ENCODE data around the gene IQUB. TPM values are rescaled to one million over a fixed set of nuclear protein-coding genes. Genes with fewer than 3 reads are reported as not detected.

Gene IQUB
- total and polyA plus RNA-seq, 2 experiments from 2014 or later = 0.97 to 2.2 TPM

DNA sequence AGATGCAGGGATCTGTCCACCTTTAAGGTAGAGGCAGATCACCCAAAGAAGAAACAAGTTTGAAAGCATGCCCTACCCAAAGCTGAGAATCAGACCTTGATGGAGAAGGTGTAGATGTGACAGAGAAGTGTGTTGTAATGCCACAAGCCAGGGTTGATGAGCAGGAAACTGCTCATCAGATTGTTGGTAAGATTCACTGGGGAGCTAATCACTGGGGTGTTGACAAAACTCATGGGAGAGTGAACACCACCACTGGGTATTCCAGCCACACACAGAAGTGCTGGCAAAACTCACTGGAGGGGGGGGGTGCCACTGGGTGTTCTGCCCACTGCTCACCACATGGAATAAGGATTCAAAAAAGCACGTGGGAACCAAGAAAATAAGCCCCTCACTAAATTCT is 95.2 kb downstream of the IQUB start:
- Histone ChIP-seq H2AFZ (no peak overlapping the region), H3K4me3 (no peak overlapping the region), H3K4me1 (ENCODE audit: insufficient read depth) (no peaks in the 10 kb centered on the region), H4K20me1 (ENCODE audit: insufficient read depth, poor library complexity, severe bottlenecking) (no peaks in the 10 kb centered on the region), H3K4me2 (no peak overlapping the region), H3K27ac (no peak overlapping the region), H3K27me3 (no peaks in the 10 kb centered on the region), H3K36me3 (replicated peaks; ENCODE audit: insufficient read depth, low read depth) (no peaks in the 10 kb centered on the region), H3K79me2 (no peaks in the 10 kb centered on the region), H3K9me3 (ENCODE audit: low read depth) (no peaks in the 10 kb centered on the region), H3K9me2 (replicated peaks; ENCODE audit: insufficient read depth) (no peaks in the 10 kb centered on the region)
- DNase-seq (ENCODE audit: low spot score) = no peak
- 58% methylated on average over 1 of the region's 1 CpG for WGBS (ENCODE audit: low lambda C conversion rate, missing lambda C conversion rate)
- TF ChIP-seq CTCF (IDR thresholded peaks at IDR 0.05; ENCODE audit: poor library complexity) (no peak), EZH2phosphoT487 (IDR thresholded peaks at IDR 0.05; ENCODE audit: low read depth, severe bottlenecking, unreplicated experiment) (no peak), EZH2 (IDR thresholded peaks at IDR 0.05; ENCODE audit: borderline replicate concordance) (no peak)

GRCh38 chr7:123437447-123437995 is 96.9 kb downstream of the IQUB start:
- H3K36me3 ChIP-seq (replicated peaks; ENCODE audit: insufficient read depth, low read depth) = no peaks in the 10 kb centered on the region
- H3K79me2 ChIP-seq = no peaks in the 10 kb centered on the region
- H3K9me3 ChIP-seq (ENCODE audit: low read depth) = no peaks in the 10 kb centered on the region
- no peaks in the 10 kb centered on the region for H3K4me1 ChIP-seq (ENCODE audit: insufficient read depth)
- no peak overlapping the region for H2AFZ ChIP-seq
- H3K27ac ChIP-seq = no peak overlapping the region
- H3K4me2 ChIP-seq = no peak overlapping the region
- H3K27me3 ChIP-seq = no peaks in the 10 kb centered on the region
- H4K20me1 ChIP-seq (ENCODE audit: insufficient read depth, poor library complexity, severe bottlenecking) = no peaks in the 10 kb centered on the region
- no peak for DNase-seq (ENCODE audit: low spot score)
- no peaks in the 10 kb centered on the region for H3K9me2 ChIP-seq (replicated peaks; ENCODE audit: insufficient read depth)
- no peak overlapping the region for H3K4me3 ChIP-seq
- 80% methylated on average over 2 of the region's 2 CpGs for WGBS (ENCODE audit: low lambda C conversion rate, missing lambda C conversion rate)
- no peak for TF ChIP-seq EZH2phosphoT487 (IDR thresholded peaks at IDR 0.05; ENCODE audit: low read depth, severe bottlenecking, unreplicated experiment)
- TF ChIP-seq EZH2 (IDR thresholded peaks at IDR 0.05; ENCODE audit: borderline replicate concordance) = no peak
- TF ChIP-seq CTCF (IDR thresholded peaks at IDR 0.05; ENCODE audit: poor library complexity) = no peak

GRCh38 chr7:123435080-123435700 is 99.2 kb downstream of the IQUB start:
- Histone ChIP-seq H3K4me1 (ENCODE audit: insufficient read depth) (no peaks in the 10 kb centered on the region), H3K4me2 (no peak overlapping the region), H4K20me1 (ENCODE audit: insufficient read depth, poor library complexity, severe bottlenecking) (no peaks in the 10 kb centered on the region), H2AFZ (no peak overlapping the region), H3K27ac (no peak overlapping the region), H3K4me3 (no peak overlapping the region), H3K9me2 (replicated peaks; ENCODE audit: insufficient read depth) (no peaks in the 10 kb centered on the region), H3K27me3 (no peaks in the 10 kb centered on the region), H3K9me3 (ENCODE audit: low read depth) (no peaks in the 10 kb centered on the region), H3K36me3 (replicated peaks; ENCODE audit: insufficient read depth, low read depth) (no peaks in the 10 kb centered on the region), H3K79me2 (no peaks in the 10 kb centered on the region)
- no peak for DNase-seq (ENCODE audit: low spot score)
- no peak for TF ChIP-seq EZH2phosphoT487 (IDR thresholded peaks at IDR 0.05; ENCODE audit: low read depth, severe bottlenecking, unreplicated experiment)
- TF ChIP-seq EZH2 (IDR thresholded peaks at IDR 0.05; ENCODE audit: borderline replicate concordance) = no peak
- TF ChIP-seq CTCF (IDR thresholded peaks at IDR 0.05; ENCODE audit: poor library complexity) = no peak
- WGBS (ENCODE audit: low lambda C conversion rate, missing lambda C conversion rate) = 86% methylated on average over 4 of the region's 4 CpGs
